H1 (cell line): ENCODE measurements around the gene RNF212. TPM values are rescaled to one million over a fixed set of nuclear protein-coding genes. Genes with fewer than 3 reads are reported as not detected.
A peak's percentile ranks its signal among the peaks of the same experiment; 100 is the strongest.

Experiments used
- CTCF ChIA-PET: fragments of 300-600 bp; sonication (Branson Sonifier 250); formaldehyde crosslinking; loops from one replicate; lab custom pipeline; 2021; ENCODE audit not compliant: partially characterized antibody; lab: Charles Lee
- POLR2A ChIA-PET: fragments of 300-600 bp; sonication (Branson Sonifier 250); formaldehyde crosslinking; loops from one replicate; lab custom pipeline; 2021; ENCODE audit warnings: inconsistent platforms; ENCODE audit not compliant: partially characterized antibody; lab: Charles Lee
- DNase-seq, 2 experiments: peaks; one replicate each; pipeline versions ENCODE4 v3.0.0 to v3.0.0-alpha.2; 2010 to 2022; ENCODE audit warnings: low spot score in 2 of 2, low read depth in 1 of 2, mixed read lengths in 1 of 2
- FAIRE-seq: peaks from 2 replicates; lab custom pipeline; 2011; peaks lifted over from hg19 to GRCh38; lab: Jason Lieb, UNC
- H2AFZ ChIP-seq: 2 replicates; pipeline ENCODE4 v1.8.1; 2012; ENCODE audit warnings: low read length, inconsistent platforms
- H2AK5ac ChIP-seq: 2 replicates; pipeline ENCODE4 v1.6.1; 2013; ENCODE audit warnings: low read depth, low read length
- H2BK120ac ChIP-seq: replicated peaks from 2 replicates; pipeline ENCODE3; 2013; ENCODE audit warnings: low read depth, low read length, inconsistent platforms
- H2BK12ac ChIP-seq: 2 replicates; pipeline ENCODE4 v1.6.1; 2013; ENCODE audit warnings: low read depth, low read length
- H2BK15ac ChIP-seq: 2 replicates; pipeline ENCODE4 v1.6.1; 2013; ENCODE audit warnings: low read length
- H2BK20ac ChIP-seq: 2 replicates; pipeline ENCODE4 v1.6.1; 2013; ENCODE audit warnings: low read length
- H2BK5ac ChIP-seq: 2 replicates; pipeline ENCODE4 v1.6.1; 2013; ENCODE audit warnings: low read depth, low read length
- H3K14ac ChIP-seq: 2 replicates; pipeline ENCODE4 v1.6.1; 2013; ENCODE audit warnings: inconsistent platforms; ENCODE audit not compliant: insufficient read length
- H3K18ac ChIP-seq: 2 replicates; pipeline ENCODE4 v1.6.1; 2013; ENCODE audit warnings: low read length; ENCODE audit errors: extremely low read depth
- H3K23ac ChIP-seq: 2 replicates; pipeline ENCODE4 v1.6.1; 2013; ENCODE audit warnings: inconsistent platforms; ENCODE audit not compliant: insufficient read length
- H3K23me2 ChIP-seq: 2 replicates; pipeline ENCODE4 v1.6.1; 2013; ENCODE audit warnings: low read depth, low read length
- H3K27ac ChIP-seq: 2 replicates; pipeline ENCODE4 v1.6.1; 2011; ENCODE audit warnings: low read depth, low read length, inconsistent platforms
- H3K27me3 ChIP-seq, 4 experiments: replicated peaks in 1 of 4; 1 replicate in 1 of 4; 2 replicates in 3 of 4; pipeline versions ENCODE4 v1.6.1 to v1.8.1; 2011 to 2013; ENCODE audit warnings: low read length in 3 of 4, mild to moderate bottlenecking in 3 of 4, inconsistent platforms in 2 of 4, mixed read lengths in 2 of 4, moderate library complexity in 1 of 4; ENCODE audit not compliant: control insufficient read depth in 3 of 4, insufficient read depth in 3 of 4; ENCODE audit errors: extremely low read depth in 1 of 4
- H3K36me3 ChIP-seq, 4 experiments: 2 replicates each; pipeline versions ENCODE4 v1.6.1 to v1.8.1; 2011 to 2013; ENCODE audit warnings: mild to moderate bottlenecking in 4 of 4, low read length in 3 of 4, moderate library complexity in 2 of 4, control low read depth in 1 of 4, inconsistent platforms in 1 of 4; ENCODE audit not compliant: insufficient read depth in 4 of 4, control insufficient read depth in 2 of 4
- H3K4ac ChIP-seq: replicated peaks from 2 replicates; pipeline ENCODE3; 2013; ENCODE audit warnings: low read length, low read depth, mixed read lengths, inconsistent platforms; ENCODE audit not compliant: insufficient read length
- H3K4me1 ChIP-seq, 4 experiments: replicated peaks in 1 of 4; 1 replicate in 1 of 4; 2 replicates in 3 of 4; pipeline versions ENCODE4 v1.6.1 to v1.8.1; 2011 to 2013; ENCODE audit warnings: low read length in 3 of 4, inconsistent platforms in 2 of 4, mixed read lengths in 1 of 4; ENCODE audit not compliant: insufficient read depth in 4 of 4, control insufficient read depth in 3 of 4
- H3K4me2 ChIP-seq, 2 experiments: 2 replicates each; pipeline versions ENCODE4 v1.6.1 to v1.8.1; 2011 to 2013; ENCODE audit warnings: low read depth in 2 of 2, low read length in 2 of 2, control low read depth in 1 of 2, inconsistent platforms in 1 of 2, mild to moderate bottlenecking in 1 of 2; ENCODE audit not compliant: insufficient read depth in 1 of 2
- H3K4me3 ChIP-seq, 4 experiments: fragments of 200-600, 300-600 bp in 1 of 4; sonication (generic), shearing (Covaris generic), sonication (Bioruptor Twin) in 1 of 4; 2 replicates each; pipeline versions ENCODE4 v1.5.1 to v1.8.1; 2011 to 2016; ENCODE audit warnings: low read length in 4 of 4, low read depth in 3 of 4, control low read depth in 2 of 4, inconsistent platforms in 2 of 4, mild to moderate bottlenecking in 2 of 4, mixed read lengths in 1 of 4, moderate library complexity in 1 of 4; ENCODE audit not compliant: insufficient read depth in 2 of 4; ENCODE audit errors: extremely low read depth in 1 of 4
- H3K56ac ChIP-seq: replicated peaks from 2 replicates; pipeline ENCODE3; 2013; ENCODE audit warnings: low read depth, mild to moderate bottlenecking, mixed read lengths, low read length, inconsistent platforms; ENCODE audit not compliant: insufficient read length
- H3K79me1 ChIP-seq: 2 replicates; pipeline ENCODE4 v1.6.1; 2013; ENCODE audit warnings: low read depth, low read length, control low read depth
- H3K79me2 ChIP-seq, 2 experiments: 2 replicates each; pipeline versions ENCODE4 v1.6.1 to v1.8.1; 2012 to 2013; ENCODE audit warnings: low read length in 2 of 2, mild to moderate bottlenecking in 2 of 2, inconsistent platforms in 1 of 2; ENCODE audit not compliant: insufficient read depth in 2 of 2, control insufficient read depth in 1 of 2
- H3K9ac ChIP-seq, 4 experiments: replicated peaks in 1 of 4; 1 replicate in 1 of 4; 2 replicates in 3 of 4; pipeline versions ENCODE4 v1.6.1 to v1.8.1; 2011 to 2013; ENCODE audit warnings: low read depth in 3 of 4, low read length in 3 of 4, control low read depth in 2 of 4, mild to moderate bottlenecking in 2 of 4, moderate library complexity in 2 of 4, inconsistent platforms in 1 of 4; ENCODE audit errors: extremely low read depth in 1 of 4
- H3K9me3 ChIP-seq, 2 experiments: 2 replicates each; pipeline versions ENCODE4 v1.6.1 to v1.8.1; 2012 to 2013; ENCODE audit warnings: mild to moderate bottlenecking in 2 of 2, moderate library complexity in 2 of 2, control low read depth in 1 of 2, inconsistent platforms in 1 of 2, low read depth in 1 of 2, low read length in 1 of 2, mixed read lengths in 1 of 2; ENCODE audit not compliant: insufficient read depth in 2 of 2
- H4K20me1 ChIP-seq, 2 experiments: replicated peaks in 1 of 2; 2 replicates each; pipeline versions ENCODE3 to v1.8.1; 2011 to 2013; ENCODE audit warnings: inconsistent platforms in 2 of 2, low read length in 2 of 2, mild to moderate bottlenecking in 1 of 2; ENCODE audit not compliant: insufficient read depth in 2 of 2, control insufficient read depth in 1 of 2
- H4K5ac ChIP-seq: 2 replicates; pipeline ENCODE4 v1.6.1; 2013; ENCODE audit warnings: low read length, low read depth, mixed read lengths, inconsistent platforms; ENCODE audit not compliant: insufficient read length
- H4K8ac ChIP-seq: 2 replicates; pipeline ENCODE4 v1.8.0; 2013; ENCODE audit warnings: mild to moderate bottlenecking, moderate library complexity, low read length, inconsistent platforms; ENCODE audit not compliant: insufficient read depth; ENCODE audit errors: extremely low read depth
- H4K91ac ChIP-seq: replicated peaks from 2 replicates; pipeline ENCODE3; 2013; ENCODE audit warnings: low read length, mixed read lengths, inconsistent platforms; ENCODE audit not compliant: insufficient read length
- BACH1 ChIP-seq: IDR thresholded peaks from 2 replicates; pipeline ENCODE4 v1.6.1; 2012; ENCODE audit warnings: low read length, improper control_type of control experiment
- BCL11A ChIP-seq, 2 experiments: IDR thresholded peaks; one replicate each; pipeline ENCODE4 v1.6.1; 2011; ENCODE audit warnings: low read depth in 2 of 2, low read length in 2 of 2, mild to moderate bottlenecking in 2 of 2
- CBX8 ChIP-seq: fragments of 300-800, 300-1000 bp; sonication (generic); IDR thresholded peaks from 2 replicates; pipeline ENCODE4 v1.7.1; 2016; ENCODE audit warnings: low read depth, low read length, borderline replicate concordance
- HDAC6 ChIP-seq: IDR thresholded peaks from one replicate; pipeline ENCODE4 v1.7.1; 2012; ENCODE audit warnings: low read depth, mild to moderate bottlenecking, inconsistent platforms, low read length, moderate library complexity
- KDM1A ChIP-seq: fragments of 200-600, 300-600 bp; sonication (generic); IDR thresholded peaks from 2 replicates; pipeline ENCODE4 v1.7.1; 2016; ENCODE audit warnings: mild to moderate bottlenecking, low read length, borderline replicate concordance
- KDM4A ChIP-seq: IDR thresholded peaks from one replicate; pipeline ENCODE4 v1.7.1; 2012; ENCODE audit warnings: low read depth, mild to moderate bottlenecking, moderate library complexity, low read length, inconsistent platforms; ENCODE audit not compliant: severe bottlenecking
- MAFK ChIP-seq: IDR thresholded peaks from 2 replicates; pipeline ENCODE4 v1.6.1; 2012; ENCODE audit warnings: low read depth, mild to moderate bottlenecking, improper control_type of control experiment, low read length
- TAF1 ChIP-seq: IDR thresholded peaks from 2 replicates; pipeline ENCODE4 v1.6.1; 2011; ENCODE audit warnings: mild to moderate bottlenecking, low read depth, low read length
- WGBS, 2 experiments: shearing (Covaris generic) in 1 of 2; methylation state at CpG; one replicate each; pipeline versions ENCODE4 v1.1.6 to v1.1.7; 2013 to 2015; ENCODE audit warnings: low lambda C conversion rate in 2 of 2, mixed read lengths in 2 of 2, inconsistent platforms in 1 of 2, low coverage in 1 of 2, missing lambda C conversion rate in 1 of 2; ENCODE audit not compliant: insufficient replicate concordance in 2 of 2, insufficient coverage in 1 of 2, insufficient read length in 1 of 2; ENCODE audit errors: extremely low coverage in 1 of 2, missing lambda C conversion rate in 1 of 2; 5-methylcytosine and 5-hydroxymethylcytosine counted together
- polyA plus RNA-seq, 7 experiments: library from polyadenylated mRNA; depleted of rRNA in 3 of 7; stranded (reverse) in 5 of 7; unstranded in 2 of 7; fragments of >200 nt in 5 of 7; fragments of 200-250 nt in 2 of 7; gene quantifications; 1 replicate in 5 of 7; 2 replicates in 1 of 7; 4 replicates in 1 of 7; pipeline versions ENCODE4 v1.2.1 to v1.2.3, GENCODE V29; 2011 to 2013; ENCODE audit warnings: missing spikeins in 2 of 7, mixed read lengths in 2 of 7
- total RNA-seq: library from RNA; stranded (reverse); fragmentation: NEBNext Ultra II Directional; extraction: Animal tissue kit (Norgen Biotek cat#: 25700); gene quantifications from 2 replicates; pipeline ENCODE4 v1.2.1, GENCODE V29; 2021
- TF ChIP-seq, protein P1 (sequence below): IDR thresholded peaks from 2 replicates; pipeline ENCODE4 v1.6.1; 2012; ENCODE audit warnings: inconsistent platforms

Gene RNF212
- total and polyA plus RNA-seq, 2 of the 8 experiments (the other 6 are each of a cell fraction or from before 2014, with no cell fraction given), result 3.4 to 5.4 TPM

- no peak overlapping the region for H3K27ac ChIP-seq
- no peak overlapping the region for H2BK5ac ChIP-seq
- H4K91ac ChIP-seq, result no peak overlapping the region
- peaks cover 4% of the 10 kb centered on the region; the same call in 1 of the 2 replicates for H3K23me2 ChIP-seq
- peaks cover 6 to 21% (median 15%) of the 10 kb centered on the region in 4 experiments for H3K27me3 ChIP-seq
- H4K5ac ChIP-seq, result no peak overlapping the region
- no peaks in the 10 kb centered on the region; a peak in 1 of 4 replicates for H3K9me3 ChIP-seq
- H4K20me1 ChIP-seq, result no peaks in the 10 kb centered on the region
- TF ChIP-seq, protein P1, sequence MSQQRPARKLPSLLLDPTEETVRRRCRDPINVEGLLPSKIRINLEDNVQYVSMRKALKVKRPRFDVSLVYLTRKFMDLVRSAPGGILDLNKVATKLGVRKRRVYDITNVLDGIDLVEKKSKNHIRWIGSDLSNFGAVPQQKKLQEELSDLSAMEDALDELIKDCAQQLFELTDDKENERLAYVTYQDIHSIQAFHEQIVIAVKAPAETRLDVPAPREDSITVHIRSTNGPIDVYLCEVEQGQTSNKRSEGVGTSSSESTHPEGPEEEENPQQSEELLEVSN, result no peak
- TF ChIP-seq KDM1A, result no peak
- TF ChIP-seq BCL11A (IDR thresholded peaks at IDR 0.05; ENCODE audit: low read depth in 2 of 2, low read length in 2 of 2), result no peak
- no peak for TF ChIP-seq HDAC6
- no peak for TF ChIP-seq CBX8
- no peak for TF ChIP-seq KDM4A
- TF ChIP-seq MAFK, result peak; percentile 73
- no peak for TF ChIP-seq TAF1
- TF ChIP-seq BACH1, result no peak
- no peaks in the 10 kb centered on the region for H3K36me3 ChIP-seq
- no peak overlapping the region for H3K23ac ChIP-seq
- no peak overlapping the region for H3K4ac ChIP-seq
- H2AK5ac ChIP-seq, result no peak overlapping the region
- peaks cover 0 to 7% (median 3%) of the 10 kb centered on the region in 4 experiments; a peak in 2 of 7 replicates for H3K4me1 ChIP-seq
- no peaks in the 10 kb centered on the region for H3K79me1 ChIP-seq
- CTCF ChIA-PET, result interaction anchor here (0.5 kb wide), 1 partner anchor 189 kb away, joined by 3 read pairs; no protein-coding TSS in a partner anchor
- 78% methylated on average over 2 of the region's 2 CpGs; no CpG with 5 or more reads in 1 of the 2 experiments for WGBS, 2 experiments
- FAIRE-seq (no peak), DNase-seq (no peak)
- H3K56ac ChIP-seq, result no peak overlapping the region
- no peak overlapping the region for H3K4me2 ChIP-seq
- no peak overlapping the region for H3K4me3 ChIP-seq
- H3K14ac ChIP-seq, result no peak overlapping the region
- H2BK15ac ChIP-seq, result no peak overlapping the region
- no peak overlapping the region for H2AFZ ChIP-seq
- H2BK120ac ChIP-seq, result no peak overlapping the region
- no peak overlapping the region; the same call in 1 of the 2 replicates for H4K8ac ChIP-seq
- H3K79me2 ChIP-seq, result no peaks in the 10 kb centered on the region
- no peak overlapping the region for H3K18ac ChIP-seq
- no peak overlapping the region; a peak in 1 of 7 replicates for H3K9ac ChIP-seq
- POLR2A ChIA-PET, result no interaction called here
- no peak overlapping the region for H2BK12ac ChIP-seq
- no peak overlapping the region for H2BK20ac ChIP-seq
Observed at GRCh38 chr4:1109333-1109732, 4.0 kb downstream of the RNF212 start.
